Neural progenitor cell (in vitro differentiated cells): Measurements from ENCODE around the gene C12orf75.

Experiments used
- CTCF ChIP-seq: fragments of 200-600 bp; sonication (generic); IDR thresholded peaks from 2 replicates; pipeline ENCODE4 v1.5.1; 2017; ENCODE audit warnings: antibody characterized with exemption, mild to moderate bottlenecking
- EZH2 ChIP-seq: fragments of 200-600 bp; sonication (generic); IDR thresholded peaks from 2 replicates; pipeline ENCODE4 v1.6.1; 2017; ENCODE audit warnings: antibody characterized with exemption, mild to moderate bottlenecking, moderate library complexity
- EZH2phosphoT487 ChIP-seq: fragments of 200-600 bp; sonication (generic); IDR thresholded peaks from 2 replicates; pipeline ENCODE4 v1.6.1; 2017; ENCODE audit warnings: antibody characterized with exemption

DNA sequence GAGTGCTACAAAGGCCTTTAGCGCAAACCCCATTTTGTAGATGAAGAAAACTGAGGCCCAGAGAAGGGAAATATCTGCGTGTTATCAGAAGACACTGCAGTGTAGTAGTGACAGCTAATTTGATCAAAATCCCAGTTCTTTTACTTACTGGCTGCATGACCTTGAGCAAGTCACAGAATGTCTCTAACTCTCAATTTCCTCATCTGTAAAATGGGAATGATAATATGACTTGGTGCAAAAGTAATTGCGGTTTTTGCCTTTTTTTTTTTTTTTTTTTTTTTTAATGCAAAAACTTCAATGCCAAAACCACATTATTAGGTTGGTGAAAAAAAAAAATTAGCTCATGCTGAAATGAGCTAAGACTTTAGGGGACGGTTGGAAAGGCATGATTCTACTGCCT lies 69.7 kb downstream of the C12orf75 start:
- TF ChIP-seq EZH2 (no peak), CTCF (no peak), EZH2phosphoT487 (no peak)
